ENCODE data around the gene EVI2B.
A peak's percentile ranks its signal among the peaks of the same experiment; 100 is the strongest.
"Not testable (repeated sequence)": the region's sequence is repeated elsewhere in the genome, so short reads cannot be mapped to it uniquely, and the experiment has no call there.

The EVI2B gene, protein sequence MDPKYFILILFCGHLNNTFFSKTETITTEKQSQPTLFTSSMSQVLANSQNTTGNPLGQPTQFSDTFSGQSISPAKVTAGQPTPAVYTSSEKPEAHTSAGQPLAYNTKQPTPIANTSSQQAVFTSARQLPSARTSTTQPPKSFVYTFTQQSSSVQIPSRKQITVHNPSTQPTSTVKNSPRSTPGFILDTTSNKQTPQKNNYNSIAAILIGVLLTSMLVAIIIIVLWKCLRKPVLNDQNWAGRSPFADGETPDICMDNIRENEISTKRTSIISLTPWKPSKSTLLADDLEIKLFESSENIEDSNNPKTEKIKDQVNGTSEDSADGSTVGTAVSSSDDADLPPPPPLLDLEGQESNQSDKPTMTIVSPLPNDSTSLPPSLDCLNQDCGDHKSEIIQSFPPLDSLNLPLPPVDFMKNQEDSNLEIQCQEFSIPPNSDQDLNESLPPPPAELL

DNA sequence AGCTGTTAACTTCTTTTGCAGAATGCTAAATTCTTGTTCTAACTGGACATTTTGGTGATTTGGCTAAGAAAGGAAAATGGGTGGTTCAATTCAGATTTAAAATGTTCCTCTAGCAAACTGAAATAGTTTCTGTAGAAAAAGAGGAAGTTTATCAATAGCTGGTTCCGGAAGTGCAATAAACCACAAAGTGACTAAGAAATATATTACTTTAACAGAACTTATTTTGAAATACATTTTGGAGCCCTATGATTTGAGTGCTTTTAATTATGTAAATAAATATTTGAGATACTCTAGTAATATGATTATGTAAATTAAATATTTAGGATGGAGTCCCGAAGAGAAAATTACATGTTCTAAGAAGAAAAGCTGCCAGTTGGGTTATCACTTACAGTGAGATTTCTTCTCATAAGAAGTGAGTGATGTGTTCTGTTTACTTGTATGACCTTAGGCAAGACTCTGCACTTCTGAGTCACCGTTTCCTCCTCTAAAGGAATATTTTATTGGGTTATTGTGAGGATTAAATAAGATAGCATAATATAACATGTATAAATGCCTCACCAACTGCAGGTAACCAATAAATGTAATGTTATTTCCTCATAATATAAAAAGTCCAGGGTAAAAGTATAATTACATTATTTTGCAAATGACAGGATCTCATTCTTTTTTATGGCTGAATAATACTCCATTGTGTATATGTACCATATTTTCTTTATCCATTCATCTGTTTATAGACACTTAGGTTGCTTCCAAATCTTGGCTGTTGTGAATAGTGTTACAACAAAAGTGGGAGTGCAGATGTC is at the start of gene EVI2B:
TSS of gene EVI2B (minus strand) at position 73 of the 800 bp plus-strand sequence. CDS start 8,445 bp downstream, outside the sequence.
- DNase-seq: no peak

DNA sequence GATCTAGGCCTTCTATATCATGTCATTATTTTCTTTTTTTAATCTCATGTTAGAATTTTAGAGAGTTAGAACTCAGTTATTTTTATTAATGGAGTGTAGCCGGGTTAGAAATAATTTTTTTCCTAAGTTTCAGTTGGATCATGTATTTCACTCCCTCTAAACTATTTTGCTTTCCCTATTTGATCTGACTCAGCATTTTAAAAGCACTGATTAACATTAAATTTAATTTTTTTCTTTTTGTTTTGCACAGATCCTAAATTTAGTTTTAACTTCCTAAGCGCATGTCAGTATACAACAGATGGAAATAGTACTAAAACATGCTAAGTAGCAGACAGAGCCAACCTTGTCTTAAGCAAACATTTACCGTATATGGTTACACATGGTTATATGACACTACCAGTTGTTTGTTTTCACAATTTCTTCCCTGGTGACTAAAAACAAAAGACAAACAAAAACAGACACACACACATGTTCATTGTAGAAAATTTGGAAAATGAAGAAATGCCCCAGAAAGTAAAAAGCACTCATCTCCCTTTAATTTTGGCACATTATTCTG is 44.1 kb upstream of the EVI2B start:
- DNase-seq: no peak

DNA sequence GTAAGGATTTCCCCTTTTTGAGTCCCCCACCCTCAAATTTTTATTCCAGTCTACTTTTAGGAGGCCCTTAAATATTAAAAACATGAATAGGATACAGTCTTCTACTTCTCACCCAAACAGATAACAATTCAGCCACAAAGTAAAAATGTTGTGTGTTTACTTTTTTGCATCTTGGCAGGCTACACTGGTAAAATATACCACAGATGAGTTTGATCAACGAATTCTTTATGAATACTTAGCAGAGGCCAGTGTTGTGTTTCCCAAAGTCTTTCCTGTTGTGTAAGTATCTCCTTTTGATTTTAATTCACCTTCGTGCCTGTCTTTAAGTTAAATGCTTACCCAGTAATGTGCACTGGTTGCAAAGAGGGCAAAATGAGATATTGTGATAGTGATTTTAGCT is 43.2 kb upstream of the EVI2B start:
- no peak for DNase-seq

DNA sequence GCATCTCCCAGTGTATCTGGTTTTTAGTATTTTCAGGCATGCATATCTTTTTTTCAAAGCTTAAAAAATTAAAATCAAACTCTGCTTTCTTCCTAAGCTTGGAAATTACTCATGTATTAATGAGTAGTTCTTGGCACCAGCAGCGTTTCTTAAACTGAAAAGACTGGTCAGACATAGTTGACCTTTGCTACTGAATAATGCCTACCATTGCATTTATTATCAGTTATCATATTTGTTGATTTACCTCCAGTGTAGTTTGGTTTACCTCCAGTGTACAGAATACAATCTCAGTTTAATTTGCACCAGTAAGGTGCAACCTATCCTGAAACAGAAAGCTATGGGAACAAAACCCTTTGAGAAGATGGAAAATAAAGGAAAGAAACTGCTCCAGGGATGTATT is 42.1 kb upstream of the EVI2B start:
- no peak for DNase-seq

DNA sequence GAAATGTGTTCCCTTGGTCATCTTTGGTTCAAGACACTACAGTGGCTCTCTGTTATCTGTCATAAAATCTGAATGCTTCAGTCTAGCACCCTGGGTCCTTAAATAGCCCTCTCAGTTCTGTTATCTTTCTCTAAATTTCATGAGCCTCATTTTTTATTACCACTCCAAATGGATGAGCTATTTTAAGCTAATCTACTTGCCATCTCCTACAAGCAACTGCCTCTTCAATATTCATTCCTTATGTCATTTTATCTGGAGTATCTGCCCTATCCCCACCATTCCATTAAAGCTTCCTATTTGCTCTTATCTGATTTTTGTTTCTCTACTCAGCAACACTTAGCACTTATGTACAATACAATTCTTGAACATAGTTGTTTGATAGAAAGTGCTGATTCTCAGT is 35.6 kb upstream of the EVI2B start:
- no peak for DNase-seq

DNA sequence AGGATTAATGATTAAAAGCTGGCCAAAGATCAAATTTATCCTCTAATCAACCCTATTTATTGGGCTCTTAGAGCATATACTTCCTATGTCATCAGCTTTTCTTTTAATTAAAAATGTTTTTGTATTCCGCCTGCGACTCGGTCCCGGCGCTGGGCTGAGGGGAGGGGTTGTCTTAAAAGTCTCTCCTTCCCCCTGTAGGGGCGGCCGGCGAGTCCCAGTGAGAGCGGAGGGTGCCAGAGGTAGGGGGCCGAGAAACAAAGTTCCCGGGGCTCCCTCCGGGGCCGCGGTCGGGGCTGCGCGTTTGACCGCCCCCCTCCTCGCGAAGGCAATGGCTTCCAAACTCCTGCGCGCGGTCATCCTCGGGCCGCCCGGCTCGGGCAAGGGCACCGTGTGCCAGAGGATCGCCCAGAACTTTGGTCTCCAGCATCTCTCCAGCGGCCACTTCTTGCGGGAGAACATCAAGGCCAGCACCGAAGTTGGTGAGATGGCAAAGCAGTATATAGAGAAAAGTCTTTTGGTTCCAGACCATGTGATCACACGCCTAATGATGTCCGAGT is 31.4 kb upstream of the EVI2B start:
- not testable (repeated sequence) for DNase-seq

DNA sequence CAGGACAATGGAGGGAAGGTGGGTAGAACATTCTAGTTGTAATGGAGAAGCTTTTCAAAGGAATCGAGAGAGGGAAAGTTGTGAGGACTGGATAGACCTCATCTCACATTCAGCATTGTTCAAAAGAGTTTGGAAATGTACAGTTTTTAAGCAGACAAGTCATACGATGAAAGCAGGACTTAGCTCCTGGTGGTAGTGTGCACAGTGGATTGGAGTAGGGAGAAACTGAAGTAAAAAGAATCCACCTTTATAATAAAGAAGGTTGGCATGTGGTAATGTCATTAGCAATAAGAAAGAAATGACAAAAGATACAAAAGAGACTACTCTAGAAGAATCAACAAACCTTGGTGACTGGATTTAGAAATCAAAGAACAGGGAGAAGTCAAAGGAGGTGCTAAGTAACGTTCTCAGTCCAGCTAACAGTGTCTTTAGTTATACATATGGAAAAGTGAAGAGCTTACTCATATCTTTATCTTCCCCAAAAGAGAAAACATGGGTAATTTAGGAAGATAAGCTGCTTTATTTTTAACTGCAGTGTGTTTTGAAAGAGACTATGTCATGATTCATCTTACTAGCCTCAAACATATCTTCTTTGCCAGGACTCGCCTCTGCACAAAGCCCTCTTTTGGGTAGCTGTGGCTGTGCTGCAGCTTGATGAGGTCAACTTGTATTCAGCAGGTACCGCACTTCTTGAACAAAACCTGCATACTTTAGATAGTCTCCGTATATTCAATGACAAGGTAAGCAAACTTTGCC is 26.2 kb upstream of the EVI2B start:
- DNase-seq: no peak

DNA sequence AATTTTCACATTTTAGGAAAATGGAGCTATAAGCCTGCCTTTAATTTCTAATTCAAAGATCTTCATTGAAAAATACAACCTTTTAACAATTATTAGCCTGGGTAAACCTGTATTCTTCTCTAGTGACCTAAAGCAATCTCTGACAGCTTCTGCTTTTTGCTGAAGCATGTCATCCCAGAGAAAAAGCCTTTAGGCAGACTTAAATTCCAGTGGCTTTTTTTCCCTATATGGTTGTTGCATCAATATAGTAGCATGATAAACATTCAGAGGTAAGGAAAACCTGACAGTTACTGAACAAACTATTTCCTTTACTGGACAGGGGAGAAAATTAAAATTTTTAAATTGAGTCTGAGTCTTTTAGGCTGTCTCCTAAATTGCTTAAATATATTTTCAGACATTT is 15.4 kb upstream of the EVI2B start:
- no peak for DNase-seq

DNA sequence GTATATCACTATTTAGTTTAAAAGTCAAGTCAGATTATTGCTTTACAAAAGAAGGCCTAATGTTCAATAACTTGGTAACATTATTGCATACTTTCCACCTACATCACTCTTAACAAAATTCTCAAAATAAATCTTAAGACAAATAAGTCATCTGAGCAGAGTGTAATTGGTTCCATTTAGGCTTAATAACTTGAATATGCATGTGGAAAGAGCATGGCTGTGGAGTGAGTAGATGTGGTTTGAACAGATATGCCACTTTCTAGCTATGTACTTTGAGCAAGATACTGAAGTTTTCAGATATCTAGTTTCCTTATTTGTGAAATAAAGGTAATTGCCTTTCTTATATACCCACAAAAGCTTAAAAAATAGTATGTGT is 14.3 kb upstream of the EVI2B start:
- no peak for DNase-seq

DNA sequence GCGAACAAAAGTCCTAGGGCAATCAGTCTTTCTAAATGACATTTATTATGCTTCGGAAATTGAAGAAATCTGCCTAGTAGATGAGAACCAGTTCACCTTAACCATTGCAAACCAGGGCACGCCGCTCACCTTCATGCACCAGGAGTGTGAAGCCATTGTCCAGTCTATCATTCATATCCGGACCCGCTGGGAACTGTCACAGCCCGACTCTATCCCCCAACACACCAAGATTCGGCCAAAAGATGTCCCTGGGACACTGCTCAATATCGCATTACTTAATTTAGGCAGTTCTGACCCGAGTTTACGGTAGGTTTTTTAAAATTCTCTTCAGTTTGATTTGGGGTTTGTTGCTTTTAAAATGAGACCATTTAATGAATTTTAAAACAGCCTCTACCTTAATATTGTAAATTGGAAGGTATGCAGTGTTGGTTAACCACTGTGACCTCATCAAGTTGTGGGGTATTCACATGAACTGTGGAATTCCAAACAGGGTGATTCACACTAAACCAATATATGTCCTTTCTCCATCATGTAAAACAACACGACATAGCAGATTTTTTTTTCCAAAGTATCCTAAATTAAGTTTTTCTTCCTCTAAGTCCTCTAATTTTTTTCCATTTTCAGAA is 13.8 kb upstream of the EVI2B start:
- no peak for DNase-seq

DNA sequence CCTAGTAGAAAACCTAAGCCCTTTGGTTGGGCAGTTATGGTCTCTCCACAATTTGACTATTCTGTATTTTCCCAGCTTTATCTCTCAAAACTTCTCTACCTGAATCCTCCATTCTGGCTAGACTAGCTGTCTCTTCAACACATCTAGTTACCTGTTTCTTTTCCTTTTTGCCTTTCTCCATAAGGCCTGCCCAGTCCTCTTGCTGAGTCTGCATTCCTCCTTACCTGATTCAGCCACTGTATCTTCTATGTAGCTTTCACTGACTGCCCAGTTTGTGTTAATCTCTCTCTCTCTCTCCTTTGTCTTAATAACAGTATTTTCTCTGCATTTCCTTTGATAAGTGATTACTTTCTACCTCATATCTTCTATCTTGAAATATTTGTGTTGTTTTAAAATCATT is 9.7 kb upstream of the EVI2B start:
- no peak for DNase-seq

DNA sequence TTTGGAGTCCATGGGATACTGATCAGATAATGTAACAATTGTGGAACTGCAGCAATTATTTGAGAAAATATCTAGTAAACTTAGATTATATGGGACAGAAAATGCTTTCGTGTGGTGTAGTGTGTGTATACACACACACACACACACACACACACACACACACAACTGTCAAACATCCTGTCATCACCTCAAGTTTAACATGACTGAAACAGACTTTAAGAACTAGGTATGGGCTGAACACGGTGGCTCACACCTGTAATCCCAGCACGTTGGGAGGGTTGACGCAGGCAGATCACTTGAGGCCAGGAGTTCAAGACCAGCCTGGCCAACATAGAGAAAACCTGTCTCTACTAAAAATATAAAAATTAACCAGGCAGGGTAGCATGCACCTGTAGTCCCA is 8.1 kb upstream of the EVI2B start:
- DNase-seq: no peak

DNA sequence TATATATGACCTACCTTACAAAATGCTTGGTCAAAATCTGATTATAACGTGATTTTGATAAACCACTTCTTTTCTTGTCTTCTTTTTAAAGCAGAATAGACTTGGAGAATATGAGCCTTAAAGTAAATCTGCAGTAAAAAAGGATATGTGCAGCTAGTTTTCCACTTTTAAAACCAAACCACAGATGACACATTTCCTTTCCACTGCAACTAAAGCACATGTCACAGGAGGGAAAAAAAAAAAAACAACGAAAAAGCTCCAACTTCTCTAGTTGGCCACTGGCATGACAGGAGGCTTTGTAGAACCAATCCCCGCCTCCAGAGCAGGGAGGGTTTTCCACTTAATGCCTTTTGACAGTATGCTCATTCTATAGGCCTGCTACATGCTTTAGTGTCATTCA is 7.6 kb upstream of the EVI2B start, which contains the start of gene EVI2A:
TSS of gene EVI2A (minus strand) at position 142 of the 400 bp plus-strand sequence. CDS start 2,609 bp downstream, outside the sequence.
- peak; percentile 10 for DNase-seq

DNA sequence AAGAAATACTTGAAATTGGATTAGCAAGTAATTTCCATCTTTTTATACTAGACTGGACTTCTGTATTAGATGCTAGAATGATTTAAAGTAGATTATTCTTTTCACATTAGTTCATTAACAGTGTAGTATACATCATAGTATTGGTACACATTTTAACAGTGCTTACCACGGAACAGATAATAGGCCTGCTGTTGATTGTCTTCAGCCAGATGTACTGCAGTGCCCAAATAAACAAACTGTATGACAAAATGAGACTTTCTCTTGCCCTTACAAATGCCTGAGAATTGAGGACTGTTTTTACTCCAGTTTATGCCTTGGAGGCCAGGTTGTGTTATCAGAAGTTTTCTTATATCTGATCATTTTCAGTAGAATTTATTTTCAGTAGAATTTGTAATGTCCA is 6.9 kb upstream of the EVI2B start:
- no peak for DNase-seq

DNA sequence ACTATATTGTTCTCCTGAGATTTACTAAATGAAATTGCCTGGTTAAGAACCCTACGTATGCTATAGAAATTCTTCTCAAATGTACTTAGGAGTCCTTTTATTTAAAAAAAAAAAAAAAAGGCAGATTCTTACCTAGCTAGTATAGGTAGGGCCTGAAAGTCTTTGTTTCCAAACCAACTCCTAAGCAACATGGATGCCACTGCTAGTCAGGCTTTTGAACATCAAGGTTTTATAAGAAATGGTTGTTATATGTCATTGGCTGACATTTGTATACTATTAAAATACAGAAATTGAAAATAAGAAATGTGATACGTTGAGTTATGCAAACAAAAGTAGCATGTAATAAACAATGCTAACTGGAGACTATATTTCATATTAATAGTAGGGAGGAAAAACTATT is 6.4 kb upstream of the EVI2B start:
- DNase-seq: no peak

DNA sequence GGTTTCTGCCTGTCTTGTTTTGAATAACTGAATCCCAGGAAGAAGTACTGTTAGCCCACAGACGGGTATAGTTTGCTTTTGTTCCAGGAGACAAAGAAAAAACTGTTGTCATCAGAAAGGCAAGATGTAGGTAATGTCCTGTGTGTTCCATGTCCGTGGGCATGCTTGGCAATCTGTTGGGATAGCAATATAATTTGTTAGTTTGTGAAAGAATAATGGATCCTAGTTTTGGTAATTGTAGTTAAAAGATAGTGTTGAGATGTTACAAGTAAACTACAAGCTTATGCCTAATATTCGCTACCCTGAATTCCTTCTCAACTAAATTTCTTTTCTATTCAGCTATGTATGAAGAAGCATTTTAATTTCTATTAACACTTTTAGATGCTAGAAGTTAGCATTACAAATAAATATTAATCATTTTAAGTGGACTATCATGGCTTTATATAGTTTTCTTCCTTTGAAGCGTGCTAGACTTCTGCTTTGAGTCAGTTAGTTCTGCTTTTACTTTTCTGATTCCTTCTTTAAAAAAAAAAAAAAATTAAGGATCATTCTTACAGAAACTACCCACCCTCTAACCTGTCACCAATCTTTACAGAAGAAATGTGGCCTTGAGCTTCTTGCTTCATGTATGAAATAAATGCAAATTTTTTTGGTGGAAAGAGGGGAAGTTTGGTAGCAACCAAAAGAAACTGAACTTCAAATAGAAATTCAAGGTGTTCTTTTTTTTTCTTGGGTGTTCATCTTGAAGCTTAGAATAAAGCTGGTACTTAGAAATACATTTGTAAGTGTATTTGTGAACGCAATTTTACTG is 5.2 kb upstream of the EVI2B start:
- DNase-seq: no peak

DNA sequence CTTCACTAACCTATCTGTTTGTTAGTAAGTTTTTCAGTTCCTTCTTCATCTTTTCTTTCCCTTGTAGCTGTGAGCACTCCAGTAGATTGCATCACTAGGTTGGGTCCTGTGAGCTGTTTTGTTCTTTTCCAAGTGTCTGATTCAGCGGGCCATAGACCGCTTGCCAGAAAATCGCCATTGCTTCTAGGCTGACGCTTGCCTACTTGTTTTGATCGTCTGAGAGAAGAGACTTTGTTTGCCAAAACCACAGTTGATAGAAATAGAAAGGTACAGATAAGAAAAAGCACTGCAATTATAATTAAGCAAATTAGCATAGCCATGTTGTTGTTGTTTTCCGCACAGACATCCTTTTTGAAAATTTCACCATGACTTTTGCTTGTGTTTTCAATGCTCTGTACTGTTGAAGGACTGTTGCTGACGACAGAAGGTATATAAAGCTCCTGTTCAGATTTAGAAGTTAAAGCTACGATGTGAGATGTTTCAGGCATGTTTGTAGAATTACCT is 4.5 kb upstream of the EVI2B start:
- peak; percentile 4 for DNase-seq

DNA sequence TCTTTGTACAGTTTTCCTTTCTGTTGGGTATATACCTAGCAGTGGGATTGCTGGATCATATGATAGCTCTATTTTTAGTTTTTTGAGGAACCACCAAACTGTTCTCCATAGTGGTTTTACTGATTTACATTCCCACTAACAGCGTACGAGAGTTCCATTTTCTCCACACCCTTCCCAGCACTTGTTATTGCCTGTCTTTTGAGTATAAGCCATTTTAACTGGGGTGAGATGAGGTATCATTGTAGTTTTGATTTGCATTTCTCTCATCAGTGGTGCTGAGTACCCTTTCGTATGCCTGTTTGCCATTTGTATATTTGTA is 887 bp upstream of the EVI2B start:
- no peak for DNase-seq

DNA sequence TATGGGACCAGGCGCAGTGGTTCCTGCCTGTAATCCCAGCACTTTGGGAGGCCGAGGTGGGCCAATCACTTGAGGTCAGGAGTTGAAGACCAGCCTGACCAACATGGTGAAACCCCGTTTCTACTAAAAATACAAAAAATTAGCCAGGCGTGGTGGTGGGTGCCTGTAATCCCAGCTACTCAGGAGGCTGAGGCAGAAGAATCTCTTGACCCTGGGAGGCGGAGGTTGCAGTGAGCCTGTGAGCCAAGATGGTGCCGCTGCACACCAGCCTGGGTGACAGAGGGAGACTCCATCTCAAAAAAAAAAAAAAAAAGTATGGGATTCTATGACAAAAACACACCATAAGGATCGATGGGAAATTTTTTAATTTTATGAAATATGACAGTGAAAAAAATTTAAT is 1.6 kb downstream of the EVI2B start:
- DNase-seq: not testable (repeated sequence)

DNA sequence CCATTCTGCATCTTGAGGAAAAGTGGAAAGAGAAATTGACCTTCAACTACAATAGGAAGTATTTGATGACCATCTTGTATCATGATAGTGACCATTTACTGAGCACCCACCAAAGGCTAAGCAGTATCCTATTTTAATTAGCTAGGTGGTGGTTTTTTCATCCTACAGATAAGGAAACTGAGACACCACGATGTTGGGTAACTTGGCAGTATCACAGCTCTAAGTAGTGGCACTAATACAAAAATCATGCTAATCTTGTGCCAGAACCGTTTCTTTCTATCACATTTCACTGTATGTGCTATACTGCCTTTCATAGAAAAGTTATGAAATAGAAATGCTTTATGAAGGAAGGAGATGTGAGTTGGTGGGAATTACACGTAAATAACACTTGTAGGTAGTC is 2.3 kb downstream of the EVI2B start:
- no peak for DNase-seq

DNA sequence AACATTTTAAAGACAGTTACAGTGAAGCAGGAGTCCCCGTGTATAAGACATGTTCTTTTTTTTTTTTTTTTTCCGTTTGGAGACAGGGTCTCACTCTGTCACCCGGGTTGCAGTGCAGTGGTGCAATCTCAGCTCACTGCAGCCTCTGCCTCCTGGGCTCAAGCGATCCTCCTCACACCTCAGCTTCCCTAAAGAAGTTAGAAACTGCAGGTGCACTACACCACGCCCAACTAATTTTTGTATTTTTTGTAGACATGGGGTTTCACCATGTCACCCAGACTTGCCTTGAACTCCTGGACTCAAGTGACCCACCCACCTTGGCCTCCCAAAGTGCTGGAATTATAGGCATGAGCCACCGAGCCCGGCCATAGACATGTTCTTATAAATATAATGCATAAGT is 3.0 kb downstream of the EVI2B start:
- DNase-seq: no peak

Measured in eye (tissue), 1 donor.